ENCODE results near the gene IL1RAP. TPM values are rescaled to one million over a fixed set of nuclear protein-coding genes. Genes with fewer than 3 reads are reported as not detected.

The IL1RAP gene
- total and polyA plus RNA-seq, 2 experiments from 2014 or later: 3.6 to 5.0 TPM

DNA sequence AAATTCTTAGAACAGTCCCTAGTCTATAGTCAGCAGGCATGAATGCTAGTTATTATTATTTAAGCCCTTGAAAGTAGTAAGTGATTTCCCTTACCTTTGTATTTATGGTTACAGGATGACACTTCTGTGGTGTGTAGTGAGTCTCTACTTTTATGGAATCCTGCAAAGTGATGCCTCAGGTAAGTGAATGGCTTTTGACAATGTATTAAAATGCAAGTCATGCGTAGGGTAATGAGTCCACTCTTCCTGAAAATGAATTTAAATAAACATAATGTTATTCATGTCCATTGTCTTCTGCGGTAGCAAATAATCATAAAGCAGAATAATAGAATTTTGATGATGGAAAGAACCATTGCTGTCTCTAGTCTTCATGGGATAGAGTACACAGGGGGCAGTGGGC, 50.3 kb downstream of the IL1RAP start:
- Histone ChIP-seq H3K27me3 (ENCODE audit: insufficient read depth) (no peaks in the 10 kb centered on the region), H4K20me1 (replicated peaks; ENCODE audit: insufficient read depth) (no peaks in the 10 kb centered on the region), H3K4me3 (no peak overlapping the region), H3F3A (replicated peaks; ENCODE audit: low read depth) (no peaks in the 10 kb centered on the region), H3K4me2 (no peak overlapping the region), H3K4me1 (ENCODE audit: insufficient read depth) (no peaks in the 10 kb centered on the region), H3K36me3 (ENCODE audit: insufficient read depth) (no peaks in the 10 kb centered on the region), H3K9me2 (ENCODE audit: insufficient read depth) (no peaks in the 10 kb centered on the region), H3K79me2 (replicated peaks; ENCODE audit: insufficient read depth) (no peaks in the 10 kb centered on the region), H2AFZ (no peak overlapping the region), H3K27ac (ENCODE audit: low read depth) (no peak overlapping the region)
- Mint-ChIP-seq H3K36me3 (ENCODE audit: low read depth) (no peaks in the 10 kb centered on the region), H3K27me3 (ENCODE audit: insufficient read depth, low read depth, poor library complexity) (peaks cover 3% of the 10 kb centered on the region), H3K9me3 (no peaks in the 10 kb centered on the region), H3K4me3 (no peak overlapping the region), H3K4me1 (peaks cover 28% of the 10 kb centered on the region), H3K27ac (no peak overlapping the region)
- TF ChIP-seq STAT1 (IDR thresholded peaks at IDR 0.05; ENCODE audit: unreplicated experiment): no peak
- TF ChIP-seq, protein P1, sequence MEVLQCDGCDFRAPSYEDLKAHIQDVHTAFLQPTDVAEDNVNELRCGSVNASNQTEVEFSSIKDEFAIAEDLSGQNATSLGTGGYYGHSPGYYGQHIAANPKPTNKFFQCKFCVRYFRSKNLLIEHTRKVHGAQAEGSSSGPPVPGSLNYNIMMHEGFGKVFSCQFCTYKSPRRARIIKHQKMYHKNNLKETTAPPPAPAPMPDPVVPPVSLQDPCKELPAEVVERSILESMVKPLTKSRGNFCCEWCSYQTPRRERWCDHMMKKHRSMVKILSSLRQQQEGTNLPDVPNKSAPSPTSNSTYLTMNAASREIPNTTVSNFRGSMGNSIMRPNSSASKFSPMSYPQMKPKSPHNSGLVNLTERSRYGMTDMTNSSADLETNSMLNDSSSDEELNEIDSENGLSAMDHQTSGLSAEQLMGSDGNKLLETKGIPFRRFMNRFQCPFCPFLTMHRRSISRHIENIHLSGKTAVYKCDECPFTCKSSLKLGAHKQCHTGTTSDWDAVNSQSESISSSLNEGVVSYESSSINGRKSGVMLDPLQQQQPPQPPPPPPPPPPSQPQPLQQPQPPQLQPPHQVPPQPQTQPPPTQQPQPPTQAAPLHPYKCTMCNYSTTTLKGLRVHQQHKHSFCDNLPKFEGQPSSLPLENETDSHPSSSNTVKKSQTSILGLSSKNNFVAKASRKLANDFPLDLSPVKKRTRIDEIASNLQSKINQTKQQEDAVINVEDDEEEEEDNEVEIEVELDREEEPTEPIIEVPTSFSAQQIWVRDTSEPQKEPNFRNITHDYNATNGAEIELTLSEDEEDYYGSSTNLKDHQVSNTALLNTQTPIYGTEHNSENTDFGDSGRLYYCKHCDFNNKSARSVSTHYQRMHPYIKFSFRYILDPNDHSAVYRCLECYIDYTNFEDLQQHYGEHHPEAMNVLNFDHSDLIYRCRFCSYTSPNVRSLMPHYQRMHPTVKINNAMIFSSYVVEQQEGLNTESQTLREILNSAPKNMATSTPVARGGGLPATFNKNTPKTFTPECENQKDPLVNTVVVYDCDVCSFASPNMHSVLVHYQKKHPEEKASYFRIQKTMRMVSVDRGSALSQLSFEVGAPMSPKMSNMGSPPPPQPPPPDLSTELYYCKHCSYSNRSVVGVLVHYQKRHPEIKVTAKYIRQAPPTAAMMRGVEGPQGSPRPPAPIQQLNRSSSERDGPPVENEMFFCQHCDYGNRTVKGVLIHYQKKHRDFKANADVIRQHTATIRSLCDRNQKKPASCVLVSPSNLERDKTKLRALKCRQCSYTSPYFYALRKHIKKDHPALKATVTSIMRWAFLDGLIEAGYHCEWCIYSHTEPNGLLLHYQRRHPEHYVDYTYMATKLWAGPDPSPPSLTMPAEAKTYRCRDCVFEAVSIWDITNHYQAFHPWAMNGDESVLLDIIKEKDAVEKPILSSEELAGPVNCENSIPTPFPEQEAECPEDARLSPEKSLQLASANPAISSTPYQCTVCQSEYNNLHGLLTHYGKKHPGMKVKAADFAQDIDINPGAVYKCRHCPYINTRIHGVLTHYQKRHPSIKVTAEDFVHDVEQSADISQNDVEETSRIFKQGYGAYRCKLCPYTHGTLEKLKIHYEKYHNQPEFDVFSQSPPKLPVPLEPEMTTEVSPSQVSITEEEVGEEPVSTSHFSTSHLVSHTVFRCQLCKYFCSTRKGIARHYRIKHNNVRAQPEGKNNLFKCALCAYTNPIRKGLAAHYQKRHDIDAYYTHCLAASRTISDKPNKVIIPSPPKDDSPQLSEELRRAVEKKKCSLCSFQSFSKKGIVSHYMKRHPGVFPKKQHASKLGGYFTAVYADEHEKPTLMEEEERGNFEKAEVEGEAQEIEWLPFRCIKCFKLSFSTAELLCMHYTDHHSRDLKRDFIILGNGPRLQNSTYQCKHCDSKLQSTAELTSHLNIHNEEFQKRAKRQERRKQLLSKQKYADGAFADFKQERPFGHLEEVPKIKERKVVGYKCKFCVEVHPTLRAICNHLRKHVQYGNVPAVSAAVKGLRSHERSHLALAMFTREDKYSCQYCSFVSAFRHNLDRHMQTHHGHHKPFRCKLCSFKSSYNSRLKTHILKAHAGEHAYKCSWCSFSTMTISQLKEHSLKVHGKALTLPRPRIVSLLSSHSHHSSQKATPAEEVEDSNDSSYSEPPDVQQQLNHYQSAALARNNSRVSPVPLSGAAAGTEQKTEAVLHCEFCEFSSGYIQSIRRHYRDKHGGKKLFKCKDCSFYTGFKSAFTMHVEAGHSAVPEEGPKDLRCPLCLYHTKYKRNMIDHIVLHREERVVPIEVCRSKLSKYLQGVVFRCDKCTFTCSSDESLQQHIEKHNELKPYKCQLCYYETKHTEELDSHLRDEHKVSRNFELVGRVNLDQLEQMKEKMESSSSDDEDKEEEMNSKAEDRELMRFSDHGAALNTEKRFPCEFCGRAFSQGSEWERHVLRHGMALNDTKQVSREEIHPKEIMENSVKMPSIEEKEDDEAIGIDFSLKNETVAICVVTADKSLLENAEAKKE (CRISPR knock-in tag; IDR thresholded peaks at IDR 0.05): no peak
- no peak for TF ChIP-seq ZNF331 (CRISPR knock-in tag; IDR thresholded peaks at IDR 0.05; ENCODE audit: low read depth)
- TF ChIP-seq POLR2AphosphoS5 (IDR thresholded peaks at IDR 0.05; ENCODE audit: low read depth): no peak
- TF ChIP-seq EZH2 (IDR thresholded peaks at IDR 0.05; ENCODE audit: low read depth, unreplicated experiment): no peak
- TF ChIP-seq, protein P2, sequence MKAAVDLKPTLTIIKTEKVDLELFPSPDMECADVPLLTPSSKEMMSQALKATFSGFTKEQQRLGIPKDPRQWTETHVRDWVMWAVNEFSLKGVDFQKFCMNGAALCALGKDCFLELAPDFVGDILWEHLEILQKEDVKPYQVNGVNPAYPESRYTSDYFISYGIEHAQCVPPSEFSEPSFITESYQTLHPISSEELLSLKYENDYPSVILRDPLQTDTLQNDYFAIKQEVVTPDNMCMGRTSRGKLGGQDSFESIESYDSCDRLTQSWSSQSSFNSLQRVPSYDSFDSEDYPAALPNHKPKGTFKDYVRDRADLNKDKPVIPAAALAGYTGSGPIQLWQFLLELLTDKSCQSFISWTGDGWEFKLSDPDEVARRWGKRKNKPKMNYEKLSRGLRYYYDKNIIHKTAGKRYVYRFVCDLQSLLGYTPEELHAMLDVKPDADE (IDR thresholded peaks at IDR 0.05): no peak
- TF ChIP-seq, protein P3, sequence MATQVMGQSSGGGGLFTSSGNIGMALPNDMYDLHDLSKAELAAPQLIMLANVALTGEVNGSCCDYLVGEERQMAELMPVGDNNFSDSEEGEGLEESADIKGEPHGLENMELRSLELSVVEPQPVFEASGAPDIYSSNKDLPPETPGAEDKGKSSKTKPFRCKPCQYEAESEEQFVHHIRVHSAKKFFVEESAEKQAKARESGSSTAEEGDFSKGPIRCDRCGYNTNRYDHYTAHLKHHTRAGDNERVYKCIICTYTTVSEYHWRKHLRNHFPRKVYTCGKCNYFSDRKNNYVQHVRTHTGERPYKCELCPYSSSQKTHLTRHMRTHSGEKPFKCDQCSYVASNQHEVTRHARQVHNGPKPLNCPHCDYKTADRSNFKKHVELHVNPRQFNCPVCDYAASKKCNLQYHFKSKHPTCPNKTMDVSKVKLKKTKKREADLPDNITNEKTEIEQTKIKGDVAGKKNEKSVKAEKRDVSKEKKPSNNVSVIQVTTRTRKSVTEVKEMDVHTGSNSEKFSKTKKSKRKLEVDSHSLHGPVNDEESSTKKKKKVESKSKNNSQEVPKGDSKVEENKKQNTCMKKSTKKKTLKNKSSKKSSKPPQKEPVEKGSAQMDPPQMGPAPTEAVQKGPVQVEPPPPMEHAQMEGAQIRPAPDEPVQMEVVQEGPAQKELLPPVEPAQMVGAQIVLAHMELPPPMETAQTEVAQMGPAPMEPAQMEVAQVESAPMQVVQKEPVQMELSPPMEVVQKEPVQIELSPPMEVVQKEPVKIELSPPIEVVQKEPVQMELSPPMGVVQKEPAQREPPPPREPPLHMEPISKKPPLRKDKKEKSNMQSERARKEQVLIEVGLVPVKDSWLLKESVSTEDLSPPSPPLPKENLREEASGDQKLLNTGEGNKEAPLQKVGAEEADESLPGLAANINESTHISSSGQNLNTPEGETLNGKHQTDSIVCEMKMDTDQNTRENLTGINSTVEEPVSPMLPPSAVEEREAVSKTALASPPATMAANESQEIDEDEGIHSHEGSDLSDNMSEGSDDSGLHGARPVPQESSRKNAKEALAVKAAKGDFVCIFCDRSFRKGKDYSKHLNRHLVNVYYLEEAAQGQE (IDR thresholded peaks at IDR 0.05; ENCODE audit: unreplicated experiment): no peak
- TF ChIP-seq JUNB (IDR thresholded peaks at IDR 0.05; ENCODE audit: unreplicated experiment): no peak
- TF ChIP-seq NANOG (IDR thresholded peaks at IDR 0.05; ENCODE audit: borderline replicate concordance): no peak
- TF ChIP-seq ZNF114 (CRISPR knock-in tag; IDR thresholded peaks at IDR 0.05): no peak
- no peak for TF ChIP-seq EZH2phosphoT487 (IDR thresholded peaks at IDR 0.05; ENCODE audit: unreplicated experiment)
- DNase-seq (ENCODE audit: low spot score) (no peak), ATAC-seq (no peak)
